ENCODE data around the gene NRROS.

- TF ChIP-seq POLR2AphosphoS5 (IDR thresholded peaks at IDR 0.05) = no peak
- no peak for TF ChIP-seq EP300 (IDR thresholded peaks at IDR 0.05)
- no peak for TF ChIP-seq CTCF (IDR thresholded peaks at IDR 0.05)
- TF ChIP-seq POLR2A (IDR thresholded peaks at IDR 0.05) = no peak
Measured at GRCh38 chr3:196634829-196635228, 4.7 kb upstream of the NRROS start.
